WTC11 (cell line): ENCODE measurements around the gene MAP4K1. TPM values are rescaled to one million over a fixed set of nuclear protein-coding genes. Genes with fewer than 3 reads are reported as not detected.
A peak's percentile ranks its signal among the peaks of the same experiment; 100 is the strongest.

Experiments
- AFF4 ChIP-seq: sonication (generic); formaldehyde crosslinking; IDR thresholded peaks from 2 replicates; pipeline ENCODE4 v1.8.1; 2023; ENCODE audit warnings: mild to moderate bottlenecking, missing genetic modification reagents, borderline replicate concordance
- AR ChIP-seq: fragments of 250-450 bp; sonication (Bioruptor Pico); IDR thresholded peaks from 2 replicates; pipeline ENCODE4 v1.9.0; 2021; ENCODE audit warnings: mild to moderate bottlenecking
- ARID4B ChIP-seq: sonication (generic); formaldehyde crosslinking; IDR thresholded peaks from 2 replicates; pipeline ENCODE4 v1.8.0; 2023; ENCODE audit warnings: missing genetic modification reagents, mild to moderate bottlenecking, borderline replicate concordance
- CDX4 ChIP-seq: fragments of 250-450 bp; sonication (Bioruptor Pico); IDR thresholded peaks from 2 replicates; pipeline ENCODE4 v1.9.0; 2021; ENCODE audit warnings: moderate library complexity, mild to moderate bottlenecking, inconsistent platforms, borderline replicate concordance
- CREB1 ChIP-seq: sonication (generic); formaldehyde crosslinking; IDR thresholded peaks from 2 replicates; pipeline ENCODE4 v1.8.0; 2023; ENCODE audit warnings: mild to moderate bottlenecking, missing genetic modification reagents
- CTCF ChIP-seq: fragments of 200-600 bp; IDR thresholded peaks from 2 replicates; pipeline ENCODE4 v1.8.0; 2022; ENCODE audit warnings: antibody characterized with exemption
- FOXK1 ChIP-seq: sonication (generic); formaldehyde crosslinking; IDR thresholded peaks from 2 replicates; pipeline ENCODE4 v1.8.0; 2022; ENCODE audit warnings: mild to moderate bottlenecking, moderate library complexity, missing genetic modification reagents
- FOXP4 ChIP-seq: sonication (generic); formaldehyde crosslinking; IDR thresholded peaks from 2 replicates; pipeline ENCODE4 v1.8.0; 2022; ENCODE audit warnings: mild to moderate bottlenecking, missing genetic modification reagents
- GTF2I ChIP-seq: fragments of 250-450 bp; sonication (Bioruptor Pico); conservative IDR thresholded peaks from 2 replicates; pipeline ENCODE4 v1.4.0; 2021; ENCODE audit warnings: mild to moderate bottlenecking
- HMGA2 ChIP-seq: fragments of 250-450 bp; sonication (Bioruptor Pico); IDR thresholded peaks from 2 replicates; pipeline ENCODE4 v1.4.0; 2021; ENCODE audit warnings: mild to moderate bottlenecking, moderate library complexity
- JUN ChIP-seq: sonication (generic); formaldehyde crosslinking; IDR thresholded peaks from 2 replicates; pipeline ENCODE4 v1.8.0; 2023; ENCODE audit warnings: mild to moderate bottlenecking, missing genetic modification reagents
- NFYB ChIP-seq: sonication (generic); formaldehyde crosslinking; conservative IDR thresholded peaks from 2 replicates; pipeline ENCODE4 v1.8.0; 2022; ENCODE audit warnings: low read depth, missing genetic modification reagents
- NR2C2 ChIP-seq: sonication (generic); formaldehyde crosslinking; IDR thresholded peaks from 2 replicates; pipeline ENCODE4 v1.8.0; 2022; ENCODE audit warnings: mild to moderate bottlenecking, missing genetic modification reagents
- NR3C1 ChIP-seq: sonication (generic); formaldehyde crosslinking; conservative IDR thresholded peaks from 2 replicates; pipeline ENCODE4 v1.8.1; 2023; ENCODE audit warnings: low read depth, mild to moderate bottlenecking, missing genetic modification reagents
- RORB ChIP-seq: fragments of 250-450 bp; sonication (Bioruptor Pico); IDR thresholded peaks from 2 replicates; pipeline ENCODE4 v1.9.0; 2021; ENCODE audit warnings: mild to moderate bottlenecking
- SMAD3 ChIP-seq: sonication (generic); formaldehyde crosslinking; IDR thresholded peaks from 2 replicates; pipeline ENCODE4 v1.8.0; 2022; ENCODE audit warnings: missing genetic modification reagents, mild to moderate bottlenecking, borderline replicate concordance
- SMAD4 ChIP-seq: sonication (generic); formaldehyde crosslinking; IDR thresholded peaks from 2 replicates; pipeline ENCODE4 v1.8.0; 2022; ENCODE audit warnings: mild to moderate bottlenecking, missing genetic modification reagents
- SOX15 ChIP-seq: fragments of 250-450 bp; sonication (Bioruptor Pico); IDR thresholded peaks from 2 replicates; pipeline ENCODE4 v1.9.0; 2021; ENCODE audit warnings: mild to moderate bottlenecking
- TCF7 ChIP-seq: sonication (generic); formaldehyde crosslinking; IDR thresholded peaks from 2 replicates; pipeline ENCODE4 v1.8.0; 2022; ENCODE audit warnings: mild to moderate bottlenecking, low read depth, missing genetic modification reagents, moderate library complexity
- TEAD1 ChIP-seq: sonication (generic); formaldehyde crosslinking; IDR thresholded peaks from 2 replicates; pipeline ENCODE4 v1.8.0; 2022; ENCODE audit warnings: mild to moderate bottlenecking, missing genetic modification reagents
- TEAD4 ChIP-seq: sonication (generic); formaldehyde crosslinking; IDR thresholded peaks from 2 replicates; pipeline ENCODE4 v1.8.0; 2022; ENCODE audit warnings: mild to moderate bottlenecking, missing genetic modification reagents
- USF1 ChIP-seq: sonication (generic); formaldehyde crosslinking; IDR thresholded peaks from 2 replicates; pipeline ENCODE4 v1.8.0; 2022; ENCODE audit warnings: mild to moderate bottlenecking, missing genetic modification reagents
- ZNF138 ChIP-seq: sonication (generic); formaldehyde crosslinking; conservative IDR thresholded peaks from 2 replicates; pipeline ENCODE4 v1.8.1; 2022; ENCODE audit warnings: mild to moderate bottlenecking, moderate library complexity, missing genetic modification reagents
- total RNA-seq: library from RNA; stranded (reverse); gene quantifications from 3 replicates; pipeline ENCODE4 v1.2.3, GENCODE V29; 2021

The MAP4K1 gene
- total RNA-seq, 1 experiment from 2014 or later = 14.0 TPM

- TF ChIP-seq AR (CRISPR knock-in tag) (no peak), GTF2I (CRISPR knock-in tag) (no peak), USF1 (CRISPR knock-in tag) (peak; percentile 99), FOXP4 (peak; percentile 72; the same call in 1 of the 2 replicates), ZNF138 (CRISPR knock-in tag) (no peak), AFF4 (CRISPR knock-in tag) (no peak), TEAD1 (CRISPR knock-in tag) (peak; percentile 81), NR2C2 (CRISPR knock-in tag) (no peak), NR3C1 (no peak; the same call in 1 of the 2 replicates), ARID4B (CRISPR knock-in tag) (0 out of 2 replicates have a peak, but pooled peaks have one; percentile 20), JUN (CRISPR knock-in tag) (peak; percentile 85), RORB (CRISPR knock-in tag) (no peak), CDX4 (CRISPR knock-in tag) (no peak), CREB1 (CRISPR knock-in tag) (no peak; the same call in 1 of the 2 replicates), TCF7 (CRISPR knock-in tag) (no peak), TEAD4 (peak; percentile 60; the same call in 1 of the 2 replicates), SOX15 (CRISPR knock-in tag) (no peak), SMAD4 (CRISPR knock-in tag) (no peak), NFYB (CRISPR knock-in tag) (no peak), FOXK1 (CRISPR knock-in tag) (peak; percentile 99), SMAD3 (no peak), CTCF (no peak), HMGA2 (CRISPR knock-in tag) (no peak)
These were observed 1.0 kb upstream of the MAP4K1 start, which contains the start of gene EIF3K (continued) for GRCh38 chr19:38618590-38619360.
